ENCODE data around the gene ADGRD1. TPM values are rescaled to one million over a fixed set of nuclear protein-coding genes. Genes with fewer than 3 reads are reported as not detected.

Gene ADGRD1
- total RNA-seq, 4 donors from 2014 or later = 8.3 to 18.1 (median 12.5) TPM

- H3K9me3 ChIP-seq = no peaks in the 10 kb centered on the region
- no peaks in the 10 kb centered on the region for H3K27me3 ChIP-seq
- intact Hi-C loops (cut with DNase I; ENCODE audit: low total_unique reads) = no loop called here
- H3K4me1 ChIP-seq = peaks cover 0 to 4% (median 0%) of the 10 kb centered on the region in 4 donors
- H3K27ac ChIP-seq = peak overlapping the region; percentile 31 to 61 (median 54)
- no peaks in the 10 kb centered on the region for H3K36me3 ChIP-seq
- in situ Hi-C loops (cut with MboI; ENCODE audit: low pct_ligation_motif_present in 1 of 4, low pct_unique_long_range_greater_than_20kb in 1 of 4, low sequenced_read_pairs in 3 of 4) = no loop called here
- 80% methylated on average over 1 to 11 of the region's 11 CpGs for WGBS, 2 donors (ENCODE audit: low coverage in 1 of 2)
- DNase-seq = no peak
- no peak for TF ChIP-seq POLR2A (IDR thresholded peaks at IDR 0.05)
- TF ChIP-seq POLR2AphosphoS5 (IDR thresholded peaks at IDR 0.05) = no peak
- TF ChIP-seq CTCF (IDR thresholded peaks at IDR 0.05) = no peak
- no peak for TF ChIP-seq EP300 (IDR thresholded peaks at IDR 0.05; ENCODE audit: low read depth)
- no peak overlapping the region for H3K4me3 ChIP-seq
Observed at GRCh38 chr12:130973109-130973508, 19.4 kb downstream of the ADGRD1 start.

DNA sequence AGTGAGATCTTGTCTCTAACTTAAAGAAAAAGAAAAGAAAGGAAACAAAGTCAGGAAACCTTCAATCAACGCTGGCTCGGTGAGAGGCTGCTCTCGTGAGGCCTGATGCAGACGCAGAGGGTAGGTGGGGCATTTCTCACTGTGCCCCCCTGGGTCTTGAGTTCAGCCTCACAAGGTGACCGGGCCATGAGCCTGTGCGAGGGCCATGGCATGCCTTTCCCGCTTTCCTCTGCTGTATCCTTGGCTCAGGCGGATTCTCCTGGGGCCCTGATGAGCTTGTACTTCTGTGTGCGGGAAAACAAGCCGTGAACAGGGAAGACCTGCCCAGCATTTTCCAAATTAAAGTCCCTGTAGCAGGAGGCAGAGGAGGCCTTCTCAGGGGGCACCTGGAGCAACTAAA lies 20.2 kb downstream of the ADGRD1 start:
- in situ Hi-C loops (cut with MboI; ENCODE audit: low pct_ligation_motif_present in 1 of 4, low pct_unique_long_range_greater_than_20kb in 1 of 4, low sequenced_read_pairs in 3 of 4) = no loop called here
- no peaks in the 10 kb centered on the region for H3K36me3 ChIP-seq
- DNase-seq = no peak

GRCh38 chr12:130975116-130975515 lies 21.4 kb downstream of the ADGRD1 start:
- H3K27me3 ChIP-seq = no peaks in the 10 kb centered on the region
- TF ChIP-seq POLR2AphosphoS5 (IDR thresholded peaks at IDR 0.05) (no peak), POLR2A (IDR thresholded peaks at IDR 0.05) (no peak), EP300 (IDR thresholded peaks at IDR 0.05; ENCODE audit: low read depth) (no peak), CTCF (IDR thresholded peaks at IDR 0.05) (no peak)
- WGBS, 2 donors (ENCODE audit: low coverage in 1 of 2) = 75% methylated on average over 7 of the region's 7 CpGs; no CpG with 5 or more reads in 1 of the 2 donors
- DNase-seq = no peak
- intact Hi-C loops (cut with DNase I; ENCODE audit: low total_unique reads) (no loop called here), in situ Hi-C loops (cut with MboI; ENCODE audit: low pct_ligation_motif_present in 1 of 4, low pct_unique_long_range_greater_than_20kb in 1 of 4, low sequenced_read_pairs in 3 of 4) (no loop called here)
- peaks cover 0 to 4% (median 0%) of the 10 kb centered on the region in 4 donors for H3K4me1 ChIP-seq
- H3K9me3 ChIP-seq = no peaks in the 10 kb centered on the region
- H3K36me3 ChIP-seq = no peaks in the 10 kb centered on the region
- H3K4me3 ChIP-seq = no peak overlapping the region
- H3K27ac ChIP-seq = no peak overlapping the region

More for the DNA sequence above, 20.2 kb downstream of the ADGRD1 start:
- TF ChIP-seq POLR2AphosphoS5 (IDR thresholded peaks at IDR 0.05) (no peak), CTCF (IDR thresholded peaks at IDR 0.05) (no peak), EP300 (IDR thresholded peaks at IDR 0.05; ENCODE audit: low read depth) (no peak), POLR2A (IDR thresholded peaks at IDR 0.05) (no peak)
- Histone ChIP-seq H3K4me1 (peaks cover 0 to 4% (median 0%) of the 10 kb centered on the region in 4 donors), H3K27ac (no peak overlapping the region), H3K27me3 (no peaks in the 10 kb centered on the region), H3K9me3 (no peaks in the 10 kb centered on the region), H3K4me3 (no peak overlapping the region)
- intact Hi-C loops (cut with DNase I; ENCODE audit: low total_unique reads) = no loop called here
- WGBS, 2 donors (ENCODE audit: low coverage in 1 of 2) = 83 to 92% methylated on average over 5 to 10 of the region's 10 CpGs

DNA sequence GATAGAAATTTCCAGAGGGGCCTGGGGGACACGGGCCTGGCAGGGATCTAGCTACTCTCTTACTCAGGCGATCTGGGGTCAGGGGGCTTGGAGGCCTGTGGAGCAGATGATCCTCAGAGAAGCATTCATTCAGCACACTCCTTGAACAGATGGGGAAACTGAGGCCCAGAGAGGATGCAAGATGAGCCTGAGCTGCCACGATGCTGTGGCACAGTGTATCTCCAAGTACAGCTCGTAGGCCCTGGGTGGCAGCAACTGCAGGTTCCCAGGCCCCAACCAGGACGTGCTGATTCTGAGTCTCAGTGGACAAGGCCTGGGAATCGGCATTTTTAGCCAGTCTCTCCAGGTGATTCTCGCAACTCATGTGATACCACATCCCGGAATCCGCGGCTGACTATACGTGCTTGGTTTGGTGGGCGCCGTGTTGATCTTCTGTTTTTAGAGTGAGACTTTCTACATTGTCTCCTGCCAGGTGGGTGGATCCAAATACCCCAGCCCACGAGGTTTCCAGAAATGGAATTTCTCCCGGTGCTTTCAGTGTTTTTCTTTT lies 22.5 kb downstream of the ADGRD1 start:
- TF ChIP-seq POLR2A (IDR thresholded peaks at IDR 0.05) = no peak
- no peak overlapping the region for H3K4me3 ChIP-seq
- no peaks in the 10 kb centered on the region for H3K27me3 ChIP-seq
- intact Hi-C loops (cut with DNase I; ENCODE audit: low total_unique reads) (no loop called here), in situ Hi-C loops (cut with MboI; ENCODE audit: low pct_ligation_motif_present in 1 of 4, low pct_unique_long_range_greater_than_20kb in 1 of 4, low sequenced_read_pairs in 3 of 4) (no loop called here)
- no peaks in the 10 kb centered on the region for H3K9me3 ChIP-seq
- no peak for DNase-seq
- no peaks in the 10 kb centered on the region for H3K36me3 ChIP-seq
- H3K27ac ChIP-seq = no peak overlapping the region
- WGBS, 2 donors (ENCODE audit: low coverage in 1 of 2) = 88 to 89% methylated on average over 8 to 15 of the region's 15 CpGs
- peaks cover 0 to 14% (median 5%) of the 10 kb centered on the region in 4 donors for H3K4me1 ChIP-seq
